Measurements from ENCODE around the gene SRD5A3. TPM values are rescaled to one million over a fixed set of nuclear protein-coding genes. Genes with fewer than 3 reads are reported as not detected.

Gene SRD5A3
- polyA plus RNA-seq, 4 donors, result 4.6 to 21.9 (median 9.5) TPM

GRCh38 chr4:55386073-55386472 lies 40.0 kb downstream of the SRD5A3 start:
- DNase-seq (peak; percentile 39 to 40), FAIRE-seq (no peak)
- Histone ChIP-seq H3K4me3 (ENCODE audit: low read depth in 1 of 3, low read length in 3 of 3) (no peak overlapping the region), H3K4me1 (ENCODE audit: control insufficient read depth in 3 of 3, insufficient read depth in 2 of 3, low read depth in 1 of 3, low read length in 2 of 3) (peaks cover 0 to 19% (median 0%) of the 10 kb centered on the region in 3 donors), H3K27ac (ENCODE audit: low read depth in 1 of 3, low read length in 2 of 3) (no peak overlapping the region), H3K27me3 (ENCODE audit: control insufficient read depth in 3 of 3, insufficient read depth in 3 of 3, low read length in 3 of 3) (no peaks in the 10 kb centered on the region), H3K9me3 (ENCODE audit: control insufficient read depth in 2 of 2, insufficient read depth in 1 of 2, low read depth in 1 of 2, low read length in 1 of 2) (no peaks in the 10 kb centered on the region), H3K36me3 (ENCODE audit: control insufficient read depth in 3 of 3, insufficient read depth in 2 of 3, low read depth in 1 of 3, low read length in 3 of 3) (no peaks in the 10 kb centered on the region)

DNA sequence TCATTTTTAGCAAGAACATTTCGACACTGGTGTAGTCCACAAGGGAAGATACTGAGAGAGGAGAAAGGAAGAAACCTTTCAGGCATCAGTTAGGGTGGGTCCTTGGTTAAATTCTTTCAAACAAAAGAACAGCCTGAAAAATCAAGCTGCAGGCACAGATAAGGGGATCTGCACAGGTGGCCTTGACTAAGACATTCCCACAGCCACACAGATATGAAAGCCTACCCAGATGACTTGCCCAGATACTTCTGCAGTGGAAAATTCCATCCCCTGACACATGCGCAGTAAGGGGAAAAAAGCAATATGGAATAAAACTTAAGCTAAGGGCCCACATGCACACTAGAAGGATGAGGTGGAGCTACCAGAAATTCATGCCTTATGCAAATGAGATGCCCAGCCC lies 40.8 kb downstream of the SRD5A3 start:
- Histone ChIP-seq H3K27ac (ENCODE audit: low read depth in 1 of 3, low read length in 2 of 3) (no peak overlapping the region), H3K4me3 (ENCODE audit: low read depth in 1 of 3, low read length in 3 of 3) (no peak overlapping the region), H3K4me1 (ENCODE audit: control insufficient read depth in 3 of 3, insufficient read depth in 2 of 3, low read depth in 1 of 3, low read length in 2 of 3) (peaks cover 0 to 18% (median 0%) of the 10 kb centered on the region in 3 donors), H3K9me3 (ENCODE audit: control insufficient read depth in 2 of 2, insufficient read depth in 1 of 2, low read depth in 1 of 2, low read length in 1 of 2) (no peaks in the 10 kb centered on the region), H3K27me3 (ENCODE audit: control insufficient read depth in 3 of 3, insufficient read depth in 3 of 3, low read length in 3 of 3) (no peaks in the 10 kb centered on the region), H3K36me3 (ENCODE audit: control insufficient read depth in 3 of 3, insufficient read depth in 2 of 3, low read depth in 1 of 3, low read length in 3 of 3) (no peaks in the 10 kb centered on the region)
- no peak for DNase-seq
- no peak for FAIRE-seq
- 74 to 97% (median 93%) methylated on average over 2 of the region's 2 CpGs for WGBS, 3 donors

- peaks cover 0 to 7% (median 0%) of the 10 kb centered on the region in 3 donors for H3K36me3 ChIP-seq (ENCODE audit: control insufficient read depth in 3 of 3, insufficient read depth in 2 of 3, low read depth in 1 of 3, low read length in 3 of 3)
- H3K4me1 ChIP-seq (ENCODE audit: control insufficient read depth in 3 of 3, insufficient read depth in 2 of 3, low read depth in 1 of 3, low read length in 2 of 3), result peaks cover 0 to 28% (median 4%) of the 10 kb centered on the region in 3 donors
- no peaks in the 10 kb centered on the region for H3K9me3 ChIP-seq (ENCODE audit: control insufficient read depth in 2 of 2, insufficient read depth in 1 of 2, low read depth in 1 of 2, low read length in 1 of 2)
- H3K27ac ChIP-seq (ENCODE audit: low read depth in 1 of 3, low read length in 2 of 3), result no peak overlapping the region
- 90 to 96% (median 93%) methylated on average over 4 of the region's 4 CpGs for WGBS, 3 donors
- DNase-seq (no peak), FAIRE-seq (no peak)
- H3K4me3 ChIP-seq (ENCODE audit: low read depth in 1 of 3, low read length in 3 of 3), result no peak overlapping the region
- no peaks in the 10 kb centered on the region for H3K27me3 ChIP-seq (ENCODE audit: control insufficient read depth in 3 of 3, insufficient read depth in 3 of 3, low read length in 3 of 3)
Measured at GRCh38 chr4:55393461-55394320, 47.6 kb downstream of the SRD5A3 start.

GRCh38 chr4:55395218-55395528 lies 49.1 kb downstream of the SRD5A3 start:
- H3K4me3 ChIP-seq (ENCODE audit: low read depth in 1 of 3, low read length in 3 of 3), result peak overlapping the region; percentile 71 to 94 (median 88)
- peaks cover 3 to 31% (median 7%) of the 10 kb centered on the region in 3 donors for H3K4me1 ChIP-seq (ENCODE audit: control insufficient read depth in 3 of 3, insufficient read depth in 2 of 3, low read depth in 1 of 3, low read length in 2 of 3)
- DNase-seq (no peak), FAIRE-seq (no peak)
- no peaks in the 10 kb centered on the region for H3K9me3 ChIP-seq (ENCODE audit: control insufficient read depth in 2 of 2, insufficient read depth in 1 of 2, low read depth in 1 of 2, low read length in 1 of 2)
- peaks cover 0 to 9% (median 0%) of the 10 kb centered on the region in 3 donors for H3K36me3 ChIP-seq (ENCODE audit: control insufficient read depth in 3 of 3, insufficient read depth in 2 of 3, low read depth in 1 of 3, low read length in 3 of 3)
- H3K27ac ChIP-seq (ENCODE audit: low read depth in 1 of 3, low read length in 2 of 3), result peak overlapping the region; percentile 93 to 99 (median 97)
- no peaks in the 10 kb centered on the region for H3K27me3 ChIP-seq (ENCODE audit: control insufficient read depth in 3 of 3, insufficient read depth in 3 of 3, low read length in 3 of 3)
- WGBS, 3 donors, result 1 to 2% (median 1%) methylated on average over 4 of the region's 4 CpGs

- peaks cover 3 to 30% (median 7%) of the 10 kb centered on the region in 3 donors for H3K4me1 ChIP-seq (ENCODE audit: control insufficient read depth in 3 of 3, insufficient read depth in 2 of 3, low read depth in 1 of 3, low read length in 2 of 3)
- WGBS, 3 donors, result 0% methylated on average over 53 to 95 of the region's 95 CpGs
- FAIRE-seq (no peak), DNase-seq (peak; percentile 94 to 97)
- peak within 1 kb of the TSS; percentile 93 to 99 (median 97) for H3K27ac ChIP-seq (ENCODE audit: low read depth in 1 of 3, low read length in 2 of 3)
- no peaks in the 10 kb centered on the region for H3K9me3 ChIP-seq (ENCODE audit: control insufficient read depth in 2 of 2, insufficient read depth in 1 of 2, low read depth in 1 of 2, low read length in 1 of 2)
- H3K27me3 ChIP-seq (ENCODE audit: control insufficient read depth in 3 of 3, insufficient read depth in 3 of 3, low read length in 3 of 3), result no peaks in the 10 kb centered on the region
- peaks cover 0 to 9% (median 0%) of the 10 kb centered on the region in 3 donors for H3K36me3 ChIP-seq (ENCODE audit: control insufficient read depth in 3 of 3, insufficient read depth in 2 of 3, low read depth in 1 of 3, low read length in 3 of 3)
- peak within 1 kb of the TSS; percentile 71 to 94 (median 88) for H3K4me3 ChIP-seq (ENCODE audit: low read depth in 1 of 3, low read length in 3 of 3)
Measured at GRCh38 chr4:55395529-55396307, 49.7 kb downstream of the SRD5A3 start, which contains the start of gene TMEM165. Gene TMEM165, plus strand, starts transcription at chr4:55395957. Its CDS starts 233 bp downstream, at chr4:55396190.

DNA sequence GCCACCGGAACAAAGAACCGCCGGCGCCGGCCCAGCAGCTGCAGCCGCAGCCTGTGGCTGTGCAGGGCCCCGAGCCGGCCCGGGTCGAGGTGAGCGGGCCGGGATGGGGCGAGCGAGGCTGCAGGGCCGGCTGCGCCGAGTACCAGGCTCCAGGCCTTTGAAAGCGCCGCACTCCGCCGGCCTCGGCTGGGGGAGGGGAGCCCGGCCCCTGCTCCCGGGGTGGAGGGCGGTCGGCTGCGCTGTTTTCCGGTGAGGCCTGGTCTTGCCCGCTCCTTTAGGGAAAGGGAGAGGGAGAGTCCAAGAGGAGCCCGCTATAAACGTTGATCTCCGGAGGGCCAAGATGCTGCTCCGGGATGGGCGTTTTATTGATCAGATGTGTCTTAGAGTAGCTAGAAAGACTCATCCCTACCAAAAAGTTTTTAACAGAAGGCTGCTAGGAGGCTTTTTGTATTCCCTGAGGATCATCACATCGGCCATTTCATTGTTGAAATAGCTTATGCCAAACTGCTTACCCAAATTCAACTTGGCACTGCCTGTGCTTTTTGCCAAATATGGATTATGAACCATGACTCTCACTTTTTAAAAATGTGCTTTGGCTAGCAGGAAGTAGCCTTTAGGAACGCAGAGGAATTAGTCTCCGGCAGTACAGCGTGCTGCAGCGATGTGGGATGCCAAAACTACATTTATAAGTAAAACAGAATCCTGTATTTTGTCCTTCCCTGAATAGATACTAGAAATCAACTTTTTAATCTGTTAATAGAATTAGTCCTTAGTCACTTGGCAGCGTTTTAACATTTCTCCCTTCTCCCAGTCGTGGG lies 50.5 kb downstream of the SRD5A3 start:
- DNase-seq (peak; percentile 51 to 81), FAIRE-seq (no peak)
- WGBS, 3 donors, result 0 to 1% (median 0%) methylated on average over 33 to 41 of the region's 41 CpGs
- Histone ChIP-seq H3K9me3 (ENCODE audit: control insufficient read depth in 2 of 2, insufficient read depth in 1 of 2, low read depth in 1 of 2, low read length in 1 of 2) (no peaks in the 10 kb centered on the region), H3K27ac (ENCODE audit: low read depth in 1 of 3, low read length in 2 of 3) (peak overlapping the region; percentile 93 to 99 (median 97)), H3K4me1 (ENCODE audit: control insufficient read depth in 3 of 3, insufficient read depth in 2 of 3, low read depth in 1 of 3, low read length in 2 of 3) (peaks cover 4 to 23% (median 9%) of the 10 kb centered on the region in 3 donors), H3K36me3 (ENCODE audit: control insufficient read depth in 3 of 3, insufficient read depth in 2 of 3, low read depth in 1 of 3, low read length in 3 of 3) (peaks cover 0 to 9% (median 0%) of the 10 kb centered on the region in 3 donors), H3K27me3 (ENCODE audit: control insufficient read depth in 3 of 3, insufficient read depth in 3 of 3, low read length in 3 of 3) (no peaks in the 10 kb centered on the region), H3K4me3 (ENCODE audit: low read depth in 1 of 3, low read length in 3 of 3) (peak overlapping the region; percentile 71 to 94 (median 88))

GRCh38 chr4:55397126-55397436 lies 51.0 kb downstream of the SRD5A3 start:
- H3K27ac ChIP-seq (ENCODE audit: low read depth in 1 of 3, low read length in 2 of 3), result peak overlapping the region in 2 of 3 donors; percentile 93 to 99
- WGBS, 3 donors, result 8 to 12% (median 11%) methylated on average over 7 of the region's 7 CpGs
- no peaks in the 10 kb centered on the region for H3K9me3 ChIP-seq (ENCODE audit: control insufficient read depth in 2 of 2, insufficient read depth in 1 of 2, low read depth in 1 of 2, low read length in 1 of 2)
- H3K4me1 ChIP-seq (ENCODE audit: control insufficient read depth in 3 of 3, insufficient read depth in 2 of 3, low read depth in 1 of 3, low read length in 2 of 3), result peaks cover 4 to 22% (median 9%) of the 10 kb centered on the region in 3 donors
- no peaks in the 10 kb centered on the region for H3K27me3 ChIP-seq (ENCODE audit: control insufficient read depth in 3 of 3, insufficient read depth in 3 of 3, low read length in 3 of 3)
- H3K36me3 ChIP-seq (ENCODE audit: control insufficient read depth in 3 of 3, insufficient read depth in 2 of 3, low read depth in 1 of 3, low read length in 3 of 3), result peaks cover 0 to 9% (median 0%) of the 10 kb centered on the region in 3 donors
- DNase-seq (peak in 1 of 2 donors; percentile 48), FAIRE-seq (no peak)
- H3K4me3 ChIP-seq (ENCODE audit: low read depth in 1 of 3, low read length in 3 of 3), result peak overlapping the region in 2 of 3 donors; percentile 71 to 88

Data from small intestine (tissue), 7 donors.